ENCODE data around the gene UPF2. TPM values are rescaled to one million over a fixed set of nuclear protein-coding genes. Genes with fewer than 3 reads are reported as not detected.

Gene UPF2
- total RNA-seq, 6 experiments from 2014 or later, result 8.7 to 12.6 (median 9.8) TPM

- intact Hi-C loops (cut with DNase I), result no loop called here
- WGBS (ENCODE audit: insufficient coverage, low coverage, low lambda C conversion rate, missing lambda C conversion rate), result 97% methylated on average over 10 of the region's 19 CpGs
These were observed 165.6 kb downstream of the UPF2 start for GRCh38 chr10:11876805-11877590.

GRCh38 chr10:11876324-11876723 is 166.3 kb downstream of the UPF2 start:
- no peak overlapping the region for H3K4me3 ChIP-seq
- DNase-seq (peak in 1 of 3 donors; percentile 34), ATAC-seq (no peak)
- no peak for TF ChIP-seq CTCF (IDR thresholded peaks at IDR 0.05)
- no peak for TF ChIP-seq POLR2A (IDR thresholded peaks at IDR 0.05)
- no peaks in the 10 kb centered on the region for H3K27me3 ChIP-seq
- peaks cover 0 to 36% (median 21%) of the 10 kb centered on the region in 4 donors for H3K4me1 ChIP-seq
- peak overlapping the region; percentile 11 to 89 (median 89) for H3K27ac ChIP-seq
- H3K9me3 ChIP-seq, result no peaks in the 10 kb centered on the region
- WGBS (ENCODE audit: insufficient coverage, low coverage, low lambda C conversion rate, missing lambda C conversion rate), result 71% methylated on average over 5 of the region's 6 CpGs
- intact Hi-C loops (cut with DNase I), result no loop called here
- H3K36me3 ChIP-seq, result no peaks in the 10 kb centered on the region

More at GRCh38 chr10:11876805-11877590, 165.6 kb downstream of the UPF2 start:
- no peaks in the 10 kb centered on the region for H3K9me3 ChIP-seq
- peak overlapping the region in 2 of 3 donors; percentile 89 for H3K27ac ChIP-seq
- TF ChIP-seq CTCF (IDR thresholded peaks at IDR 0.05), result no peak
- TF ChIP-seq POLR2A (IDR thresholded peaks at IDR 0.05), result no peak
- H3K4me1 ChIP-seq, result peaks cover 0 to 36% (median 21%) of the 10 kb centered on the region in 4 donors
- no peaks in the 10 kb centered on the region for H3K36me3 ChIP-seq
- DNase-seq (peak in 1 of 3 donors; percentile 49), ATAC-seq (no peak)
- no peaks in the 10 kb centered on the region for H3K27me3 ChIP-seq
- H3K4me3 ChIP-seq, result no peak overlapping the region

- peaks cover 0 to 5% (median 2%) of the 10 kb centered on the region in 4 donors for H3K36me3 ChIP-seq
- peak overlapping the region; percentile 89 for H3K27ac ChIP-seq
- DNase-seq, result peak; percentile 93 to 95 (median 95)
- H3K9me3 ChIP-seq, result no peaks in the 10 kb centered on the region
- H3K4me3 ChIP-seq, result peak overlapping the region in 2 of 3 donors; percentile 0 to 18
- 27% methylated on average over 11 of the region's 17 CpGs for WGBS (ENCODE audit: insufficient coverage, low coverage, low lambda C conversion rate, missing lambda C conversion rate)
- peak; percentile 86 to 91 (median 88) for ATAC-seq
- intact Hi-C loops (cut with DNase I), result no loop called here
- TF ChIP-seq CTCF (IDR thresholded peaks at IDR 0.05), result peak in 1 of 4 donors; percentile 5
- peak; percentile 43 for TF ChIP-seq POLR2A (IDR thresholded peaks at IDR 0.05)
- peaks cover 0 to 36% (median 21%) of the 10 kb centered on the region in 4 donors for H3K4me1 ChIP-seq
- H3K27me3 ChIP-seq, result no peaks in the 10 kb centered on the region
These were observed 166.9 kb downstream of the UPF2 start for GRCh38 chr10:11875494-11876281.

GRCh38 chr10:11874568-11875493 is 167.8 kb downstream of the UPF2 start:
- ATAC-seq, result peak; percentile 47 to 59 (median 49)
- 4% methylated on average over 16 of the region's 20 CpGs for WGBS (ENCODE audit: insufficient coverage, low coverage, low lambda C conversion rate, missing lambda C conversion rate)
- no peak for TF ChIP-seq CTCF (IDR thresholded peaks at IDR 0.05)
- peak; percentile 61 for TF ChIP-seq POLR2A (IDR thresholded peaks at IDR 0.05)
- H3K4me3 ChIP-seq, result peak overlapping the region in 2 of 3 donors; percentile 0 to 18
- H3K9me3 ChIP-seq, result no peaks in the 10 kb centered on the region
- H3K36me3 ChIP-seq, result peaks cover 0 to 13% (median 6%) of the 10 kb centered on the region in 4 donors
- DNase-seq, result peak; percentile 63 to 72 (median 68)
- H3K27me3 ChIP-seq, result no peaks in the 10 kb centered on the region
- H3K27ac ChIP-seq, result peak overlapping the region; percentile 89
- peaks cover 0 to 36% (median 21%) of the 10 kb centered on the region in 4 donors for H3K4me1 ChIP-seq
- intact Hi-C loops (cut with DNase I), result no loop called here
